ENCODE measurements around the gene PAPSS1.

PAPSS1 gene

GRCh38 chr4:107616838-107617389, 103.1 kb downstream of the PAPSS1 start:
- Histone ChIP-seq H3K9me3 (ENCODE audit: control insufficient read depth, insufficient read depth, low read length) (no peaks in the 10 kb centered on the region; the same call in 1 of the 2 replicates), H3K36me3 (ENCODE audit: insufficient read depth, low read length) (peaks cover 4% of the 10 kb centered on the region; the same call in 1 of the 2 replicates), H3K4me1 (ENCODE audit: insufficient read depth, low read length) (no peaks in the 10 kb centered on the region), H3K9ac (ENCODE audit: low read depth, low read length) (no peak overlapping the region)

GRCh38 chr4:107615809-107616208, 104.2 kb downstream of the PAPSS1 start:
- peaks cover 4% of the 10 kb centered on the region; the same call in 1 of the 2 replicates for H3K36me3 ChIP-seq (ENCODE audit: insufficient read depth, low read length)
- H3K9me3 ChIP-seq (ENCODE audit: control insufficient read depth, insufficient read depth, low read length) = no peaks in the 10 kb centered on the region; the same call in 1 of the 2 replicates
- no peaks in the 10 kb centered on the region for H3K4me1 ChIP-seq (ENCODE audit: insufficient read depth, low read length)
- H3K9ac ChIP-seq (ENCODE audit: low read depth, low read length) = no peak overlapping the region

- H3K9ac ChIP-seq (ENCODE audit: low read depth, low read length) = no peak overlapping the region
- H3K4me1 ChIP-seq (ENCODE audit: insufficient read depth, low read length) = no peaks in the 10 kb centered on the region
- no peaks in the 10 kb centered on the region for H3K9me3 ChIP-seq (ENCODE audit: control insufficient read depth, insufficient read depth, low read length)
- H3K36me3 ChIP-seq (ENCODE audit: insufficient read depth, low read length) = no peaks in the 10 kb centered on the region
Observed at GRCh38 chr4:107603430-107603829, 116.6 kb downstream of the PAPSS1 start.

- H3K36me3 ChIP-seq (ENCODE audit: insufficient read depth, low read length) = no peaks in the 10 kb centered on the region
- no peaks in the 10 kb centered on the region for H3K4me1 ChIP-seq (ENCODE audit: insufficient read depth, low read length)
- no peak overlapping the region for H3K9ac ChIP-seq (ENCODE audit: low read depth, low read length)
- no peaks in the 10 kb centered on the region for H3K9me3 ChIP-seq (ENCODE audit: control insufficient read depth, insufficient read depth, low read length)
Observed at GRCh38 chr4:107600983-107601382, 119.1 kb downstream of the PAPSS1 start.

- no peak overlapping the region for H3K9ac ChIP-seq (ENCODE audit: low read depth, low read length)
- no peaks in the 10 kb centered on the region for H3K36me3 ChIP-seq (ENCODE audit: insufficient read depth, low read length)
- H3K4me1 ChIP-seq (ENCODE audit: insufficient read depth, low read length) = no peaks in the 10 kb centered on the region
- H3K9me3 ChIP-seq (ENCODE audit: control insufficient read depth, insufficient read depth, low read length) = no peaks in the 10 kb centered on the region
Observed at GRCh38 chr4:107600436-107600835, 119.6 kb downstream of the PAPSS1 start.

- H3K4me1 ChIP-seq (ENCODE audit: insufficient read depth, low read length) = no peaks in the 10 kb centered on the region
- H3K9me3 ChIP-seq (ENCODE audit: control insufficient read depth, insufficient read depth, low read length) = no peaks in the 10 kb centered on the region
- H3K9ac ChIP-seq (ENCODE audit: low read depth, low read length) = no peak overlapping the region
- H3K36me3 ChIP-seq (ENCODE audit: insufficient read depth, low read length) = no peaks in the 10 kb centered on the region
Observed at GRCh38 chr4:107599841-107600240, 120.2 kb downstream of the PAPSS1 start.

GRCh38 chr4:107593230-107593629, 126.8 kb downstream of the PAPSS1 start:
- Histone ChIP-seq H3K4me1 (ENCODE audit: insufficient read depth, low read length) (no peaks in the 10 kb centered on the region), H3K9me3 (ENCODE audit: control insufficient read depth, insufficient read depth, low read length) (peaks cover 2% of the 10 kb centered on the region), H3K36me3 (ENCODE audit: insufficient read depth, low read length) (no peaks in the 10 kb centered on the region), H3K9ac (ENCODE audit: low read depth, low read length) (no peak overlapping the region)

- Histone ChIP-seq H3K36me3 (ENCODE audit: insufficient read depth, low read length) (no peaks in the 10 kb centered on the region), H3K9me3 (ENCODE audit: control insufficient read depth, insufficient read depth, low read length) (peaks cover 2% of the 10 kb centered on the region), H3K4me1 (ENCODE audit: insufficient read depth, low read length) (no peaks in the 10 kb centered on the region)
Observed at GRCh38 chr4:107592519-107592918, 127.5 kb downstream of the PAPSS1 start.

GRCh38 chr4:107589269-107589668, 130.8 kb downstream of the PAPSS1 start:
- Histone ChIP-seq H3K4me1 (ENCODE audit: insufficient read depth, low read length) (no peaks in the 10 kb centered on the region), H3K9me3 (ENCODE audit: control insufficient read depth, insufficient read depth, low read length) (peaks cover 2% of the 10 kb centered on the region), H3K9ac (ENCODE audit: low read depth, low read length) (no peak overlapping the region), H3K36me3 (ENCODE audit: insufficient read depth, low read length) (no peaks in the 10 kb centered on the region)

More at GRCh38 chr4:107592519-107592918, 127.5 kb downstream of the PAPSS1 start:
- H3K9ac ChIP-seq (ENCODE audit: low read depth, low read length) = no peak overlapping the region

- Histone ChIP-seq H3K4me1 (ENCODE audit: insufficient read depth, low read length) (no peaks in the 10 kb centered on the region), H3K36me3 (ENCODE audit: insufficient read depth, low read length) (no peaks in the 10 kb centered on the region), H3K9me3 (ENCODE audit: control insufficient read depth, insufficient read depth, low read length) (peaks cover 2% of the 10 kb centered on the region), H3K9ac (ENCODE audit: low read depth, low read length) (no peak overlapping the region)
Observed at GRCh38 chr4:107586371-107586770, 133.7 kb downstream of the PAPSS1 start.

- Histone ChIP-seq H3K9ac (ENCODE audit: low read depth, low read length) (no peak overlapping the region), H3K4me1 (ENCODE audit: insufficient read depth, low read length) (no peaks in the 10 kb centered on the region), H3K36me3 (ENCODE audit: insufficient read depth, low read length) (no peaks in the 10 kb centered on the region), H3K9me3 (ENCODE audit: control insufficient read depth, insufficient read depth, low read length) (no peaks in the 10 kb centered on the region)
Observed at GRCh38 chr4:107579099-107579498, 140.9 kb downstream of the PAPSS1 start.

GRCh38 chr4:107578321-107578720, 141.7 kb downstream of the PAPSS1 start:
- H3K9me3 ChIP-seq (ENCODE audit: control insufficient read depth, insufficient read depth, low read length) = no peaks in the 10 kb centered on the region
- no peaks in the 10 kb centered on the region for H3K36me3 ChIP-seq (ENCODE audit: insufficient read depth, low read length)
- no peaks in the 10 kb centered on the region for H3K4me1 ChIP-seq (ENCODE audit: insufficient read depth, low read length)
- no peak overlapping the region for H3K9ac ChIP-seq (ENCODE audit: low read depth, low read length)

- Histone ChIP-seq H3K4me1 (ENCODE audit: insufficient read depth, low read length) (no peaks in the 10 kb centered on the region), H3K9ac (ENCODE audit: low read depth, low read length) (no peak overlapping the region), H3K36me3 (ENCODE audit: insufficient read depth, low read length) (no peaks in the 10 kb centered on the region), H3K9me3 (ENCODE audit: control insufficient read depth, insufficient read depth, low read length) (no peaks in the 10 kb centered on the region)
Observed at GRCh38 chr4:107577743-107578142, 142.3 kb downstream of the PAPSS1 start.

- Histone ChIP-seq H3K9ac (ENCODE audit: low read depth, low read length) (no peak overlapping the region), H3K9me3 (ENCODE audit: control insufficient read depth, insufficient read depth, low read length) (no peaks in the 10 kb centered on the region), H3K4me1 (ENCODE audit: insufficient read depth, low read length) (no peaks in the 10 kb centered on the region), H3K36me3 (ENCODE audit: insufficient read depth, low read length) (no peaks in the 10 kb centered on the region)
Observed at GRCh38 chr4:107575243-107575642, 144.8 kb downstream of the PAPSS1 start.

GRCh38 chr4:107572281-107572680, 147.8 kb downstream of the PAPSS1 start:
- no peaks in the 10 kb centered on the region for H3K9me3 ChIP-seq (ENCODE audit: control insufficient read depth, insufficient read depth, low read length)
- no peak overlapping the region for H3K9ac ChIP-seq (ENCODE audit: low read depth, low read length)
- no peaks in the 10 kb centered on the region for H3K4me1 ChIP-seq (ENCODE audit: insufficient read depth, low read length)
- H3K36me3 ChIP-seq (ENCODE audit: insufficient read depth, low read length) = no peaks in the 10 kb centered on the region

- Histone ChIP-seq H3K9ac (ENCODE audit: low read depth, low read length) (no peak overlapping the region), H3K4me1 (ENCODE audit: insufficient read depth, low read length) (no peaks in the 10 kb centered on the region), H3K9me3 (ENCODE audit: control insufficient read depth, insufficient read depth, low read length) (no peaks in the 10 kb centered on the region), H3K36me3 (ENCODE audit: insufficient read depth, low read length) (no peaks in the 10 kb centered on the region)
Observed at GRCh38 chr4:107570952-107571351, 149.1 kb downstream of the PAPSS1 start.
